ENCODE data around the gene TGFB1I1. TPM values are rescaled to one million over a fixed set of nuclear protein-coding genes. Genes with fewer than 3 reads are reported as not detected.
"Not testable (repeated sequence)": the region's sequence is repeated elsewhere in the genome, so short reads cannot be mapped to it uniquely, and the experiment has no call there.

The TGFB1I1 gene
- total and polyA plus RNA-seq, 4 donors, result 124 to 240 (median 199) TPM

DNA sequence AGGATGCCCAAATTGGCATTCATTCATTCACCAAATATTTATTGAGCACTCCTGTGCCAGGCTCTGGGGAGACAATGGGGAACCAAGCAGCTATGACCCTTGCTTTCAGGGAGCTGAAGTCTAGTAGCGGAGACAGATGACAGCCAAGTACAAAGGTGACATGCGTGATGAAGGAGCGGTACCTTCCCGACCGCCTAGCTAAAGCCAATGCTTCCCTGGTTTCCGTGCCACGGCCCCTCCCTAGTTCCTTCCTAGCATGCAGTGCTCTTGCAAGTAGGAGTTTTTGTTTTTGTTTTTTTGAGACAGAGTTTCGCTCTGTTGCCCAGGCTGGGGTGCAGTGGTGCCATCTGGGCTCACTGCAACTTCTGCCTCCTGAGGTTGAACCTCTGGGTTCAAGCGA lies 7.8 kb downstream of the TGFB1I1 start:
- H3K9me3 ChIP-seq (ENCODE audit: control insufficient read depth, low read length), result no peaks in the 10 kb centered on the region
- intact Hi-C loops (cut with DNase I), result no loop called here
- no peak overlapping the region for H3K27ac ChIP-seq (ENCODE audit: low read depth in 1 of 2, low read length in 2 of 2)
- H3K4me1 ChIP-seq (ENCODE audit: control insufficient read depth in 1 of 2, insufficient read depth in 2 of 2, low read length in 2 of 2), result no peaks in the 10 kb centered on the region
- ATAC-seq (ENCODE audit: low FRiP score) (no peak), DNase-seq (no peak)
- peaks cover 0 to 7% of the 10 kb centered on the region in 2 donors for H3K36me3 ChIP-seq (ENCODE audit: control insufficient read depth in 1 of 2, insufficient read depth in 2 of 2, low read length in 1 of 2)
- 84 to 85% methylated on average over 9 of the region's 9 CpGs for WGBS, 2 donors
- no peak overlapping the region for H3K4me3 ChIP-seq (ENCODE audit: low read length in 2 of 2)
- H3K27me3 ChIP-seq (ENCODE audit: control insufficient read depth in 1 of 2, insufficient read depth in 2 of 2, low read length in 1 of 2), result no peaks in the 10 kb centered on the region

DNA sequence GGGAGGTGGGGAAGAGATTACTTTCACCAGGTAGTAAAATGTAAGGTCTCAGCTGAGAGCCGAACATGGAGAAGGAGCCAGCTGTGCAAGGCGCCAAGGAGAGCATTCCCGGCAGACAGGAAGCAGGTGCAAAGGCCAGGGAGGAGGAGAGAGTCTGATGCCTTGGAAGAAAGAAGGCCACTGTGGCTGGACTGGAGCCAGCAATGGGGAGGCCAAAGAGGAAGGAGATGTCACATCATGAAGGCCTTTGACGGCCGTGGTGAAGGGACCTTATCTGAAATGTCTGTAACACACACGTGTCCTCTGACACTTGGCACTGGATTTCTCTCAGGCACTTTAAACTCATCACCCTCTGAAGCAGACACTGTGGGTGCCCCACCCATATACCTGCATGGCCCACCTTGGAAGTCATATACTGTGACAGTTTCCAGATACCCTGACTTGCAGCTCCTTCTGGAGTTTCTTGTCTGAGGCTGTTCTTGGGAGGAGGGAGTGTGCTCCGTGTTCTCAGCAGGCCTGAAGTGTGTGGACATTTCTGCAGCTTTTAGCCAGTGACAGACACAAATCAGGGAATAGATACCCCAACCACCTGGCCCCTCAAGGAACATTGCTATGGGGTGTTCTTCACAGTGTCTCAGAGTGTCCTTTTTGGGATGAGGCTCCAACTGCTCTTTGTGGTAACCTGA lies 9.0 kb downstream of the TGFB1I1 start:
- intact Hi-C loops (cut with DNase I), result no loop called here
- no peaks in the 10 kb centered on the region for H3K4me1 ChIP-seq (ENCODE audit: control insufficient read depth in 1 of 2, insufficient read depth in 2 of 2, low read length in 2 of 2)
- no peak overlapping the region for H3K27ac ChIP-seq (ENCODE audit: low read depth in 1 of 2, low read length in 2 of 2)
- no peak overlapping the region for H3K4me3 ChIP-seq (ENCODE audit: low read length in 2 of 2)
- 17 to 19% methylated on average over 7 of the region's 7 CpGs for WGBS, 2 donors
- DNase-seq (peak in 1 of 2 donors; percentile 67), ATAC-seq (ENCODE audit: low FRiP score) (no peak)
- no peaks in the 10 kb centered on the region for H3K9me3 ChIP-seq (ENCODE audit: control insufficient read depth, low read length)
- no peaks in the 10 kb centered on the region for H3K27me3 ChIP-seq (ENCODE audit: control insufficient read depth in 1 of 2, insufficient read depth in 2 of 2, low read length in 1 of 2)
- peaks cover 0 to 4% of the 10 kb centered on the region in 2 donors for H3K36me3 ChIP-seq (ENCODE audit: control insufficient read depth in 1 of 2, insufficient read depth in 2 of 2, low read length in 1 of 2)

DNA sequence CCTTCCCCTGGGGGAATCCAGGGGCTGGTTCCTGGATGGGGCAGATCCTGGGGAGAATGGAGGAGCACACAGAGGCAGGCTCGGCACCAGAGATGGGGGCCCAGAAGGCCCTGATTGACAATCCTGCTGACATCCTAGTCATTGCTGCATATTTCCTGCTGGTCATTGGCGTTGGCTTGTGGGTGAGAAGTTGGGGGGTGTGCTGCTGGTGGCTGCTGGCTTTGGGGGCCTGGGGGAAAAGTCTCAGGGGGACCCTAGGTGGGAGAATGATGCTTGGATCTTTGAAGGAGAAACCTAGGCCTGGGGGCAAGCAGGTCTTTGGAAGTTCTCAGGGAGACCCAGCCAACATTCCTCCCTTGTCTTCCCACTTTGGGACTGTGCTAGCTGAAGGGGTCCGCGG lies 11.1 kb downstream of the TGFB1I1 start, which contains the start of gene SLC5A2:
Gene SLC5A2, plus strand, starts transcription at position 43 of the 400 bp plus-strand sequence. Its CDS starts 14 bp downstream, at position 57.
- Histone ChIP-seq H3K4me1 (ENCODE audit: control insufficient read depth in 1 of 2, insufficient read depth in 2 of 2, low read length in 2 of 2) (no peaks in the 10 kb centered on the region), H3K27me3 (ENCODE audit: control insufficient read depth in 1 of 2, insufficient read depth in 2 of 2, low read length in 1 of 2) (no peaks in the 10 kb centered on the region), H3K4me3 (ENCODE audit: low read length in 2 of 2) (no peak within 1 kb of the TSS), H3K9me3 (ENCODE audit: control insufficient read depth, low read length) (no peaks in the 10 kb centered on the region), H3K36me3 (ENCODE audit: control insufficient read depth in 1 of 2, insufficient read depth in 2 of 2, low read length in 1 of 2) (no peaks in the 10 kb centered on the region), H3K27ac (ENCODE audit: low read depth in 1 of 2, low read length in 2 of 2) (no peak within 1 kb of the TSS)
- 86% methylated on average over 4 of the region's 4 CpGs for WGBS, 2 donors
- intact Hi-C loops (cut with DNase I), result no loop called here
- DNase-seq (no peak), ATAC-seq (ENCODE audit: low FRiP score) (no peak)

DNA sequence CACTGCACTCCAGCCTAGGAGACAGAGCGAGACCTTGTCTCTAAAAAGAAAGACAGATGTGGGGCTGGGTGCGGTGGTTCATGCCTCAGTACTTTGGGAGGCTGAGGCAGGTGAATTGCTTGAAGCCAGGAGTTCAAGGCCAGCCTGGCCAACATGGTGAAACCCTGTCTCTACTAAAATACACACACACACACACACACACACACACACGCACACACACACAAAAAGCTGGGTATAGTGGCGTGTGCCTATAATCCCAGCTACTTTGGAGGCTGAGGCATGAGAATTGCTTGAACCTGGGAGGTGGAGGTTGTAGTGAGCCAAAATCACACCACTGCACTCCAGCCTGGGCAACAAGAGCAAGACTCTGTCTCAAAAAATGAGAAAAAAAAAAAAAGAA lies 12.1 kb downstream of the TGFB1I1 start:
- H3K27me3 ChIP-seq (ENCODE audit: control insufficient read depth in 1 of 2, insufficient read depth in 2 of 2, low read length in 1 of 2); H3K4me1 ChIP-seq (ENCODE audit: control insufficient read depth in 1 of 2, insufficient read depth in 2 of 2, low read length in 2 of 2); H3K4me3 ChIP-seq (ENCODE audit: low read length in 2 of 2); ATAC-seq (ENCODE audit: low FRiP score); H3K9me3 ChIP-seq (ENCODE audit: control insufficient read depth, low read length); DNase-seq; intact Hi-C loops (cut with DNase I); H3K36me3 ChIP-seq (ENCODE audit: control insufficient read depth in 1 of 2, insufficient read depth in 2 of 2, low read length in 1 of 2); H3K27ac ChIP-seq (ENCODE audit: low read depth in 1 of 2, low read length in 2 of 2): not testable (repeated sequence)
- WGBS, 2 donors, result 90 to 94% methylated on average over 4 of the region's 4 CpGs

DNA sequence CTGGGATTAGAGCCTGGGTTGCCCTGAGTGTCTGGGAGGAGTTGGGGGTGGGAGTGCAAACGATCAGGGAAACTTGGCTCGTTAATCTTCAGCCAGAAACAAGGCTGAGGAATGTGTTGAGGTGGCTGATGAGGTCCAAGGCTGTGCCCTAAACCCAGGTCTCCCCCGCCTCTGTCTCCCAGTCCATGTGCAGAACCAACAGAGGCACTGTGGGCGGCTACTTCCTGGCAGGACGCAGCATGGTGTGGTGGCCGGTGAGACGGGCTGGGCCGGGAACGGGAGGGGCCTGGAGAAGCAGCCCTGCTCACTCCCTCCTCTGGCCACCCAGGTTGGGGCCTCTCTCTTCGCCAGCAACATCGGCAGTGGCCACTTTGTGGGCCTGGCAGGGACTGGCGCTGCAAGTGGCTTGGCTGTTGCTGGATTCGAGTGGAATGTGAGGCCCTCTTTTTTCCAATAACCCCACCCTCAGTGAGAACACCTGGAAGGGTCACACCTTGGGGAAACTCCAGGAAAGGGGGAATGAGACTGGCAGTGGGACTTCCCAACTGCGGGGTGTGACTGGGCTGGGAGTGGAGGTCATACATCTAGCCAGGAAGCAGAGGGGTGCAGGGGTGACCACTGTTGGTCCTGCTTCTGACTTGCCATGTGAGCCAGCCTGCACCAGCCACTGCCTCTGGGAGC lies 12.7 kb downstream of the TGFB1I1 start:
- ATAC-seq (ENCODE audit: low FRiP score) (no peak), DNase-seq (peak in 1 of 2 donors; percentile 37)
- H3K4me3 ChIP-seq (ENCODE audit: low read length in 2 of 2), result no peak overlapping the region
- no peaks in the 10 kb centered on the region for H3K36me3 ChIP-seq (ENCODE audit: control insufficient read depth in 1 of 2, insufficient read depth in 2 of 2, low read length in 1 of 2)
- no peaks in the 10 kb centered on the region for H3K4me1 ChIP-seq (ENCODE audit: control insufficient read depth in 1 of 2, insufficient read depth in 2 of 2, low read length in 2 of 2)
- H3K27me3 ChIP-seq (ENCODE audit: control insufficient read depth in 1 of 2, insufficient read depth in 2 of 2, low read length in 1 of 2), result no peaks in the 10 kb centered on the region
- WGBS, 2 donors, result 36 to 44% methylated on average over 14 of the region's 14 CpGs
- no peaks in the 10 kb centered on the region for H3K9me3 ChIP-seq (ENCODE audit: control insufficient read depth, low read length)
- intact Hi-C loops (cut with DNase I), result no loop called here
- no peak overlapping the region for H3K27ac ChIP-seq (ENCODE audit: low read depth in 1 of 2, low read length in 2 of 2)

DNA sequence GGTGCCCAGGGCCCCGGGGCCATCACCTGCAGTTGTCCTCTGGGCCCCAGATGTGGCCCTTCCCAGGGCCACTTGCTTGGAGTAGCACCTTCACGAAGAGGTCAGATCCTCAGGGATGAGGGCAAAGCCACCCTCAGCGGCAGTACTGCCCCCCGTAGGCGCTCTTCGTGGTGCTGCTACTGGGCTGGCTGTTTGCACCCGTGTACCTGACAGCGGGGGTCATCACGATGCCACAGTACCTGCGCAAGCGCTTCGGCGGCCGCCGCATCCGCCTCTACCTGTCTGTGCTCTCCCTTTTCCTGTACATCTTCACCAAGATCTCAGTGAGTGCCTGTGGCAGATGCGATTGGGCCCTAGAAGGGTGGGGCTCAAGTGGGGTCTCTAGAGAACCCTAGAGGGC lies 13.6 kb downstream of the TGFB1I1 start:
- H3K4me3 ChIP-seq (ENCODE audit: low read length in 2 of 2), result no peak overlapping the region
- 92% methylated on average over 16 to 17 of the region's 17 CpGs for WGBS, 2 donors
- intact Hi-C loops (cut with DNase I), result no loop called here
- ATAC-seq (ENCODE audit: low FRiP score), result no peak
- H3K36me3 ChIP-seq (ENCODE audit: control insufficient read depth in 1 of 2, insufficient read depth in 2 of 2, low read length in 1 of 2), result no peaks in the 10 kb centered on the region
- no peaks in the 10 kb centered on the region for H3K27me3 ChIP-seq (ENCODE audit: control insufficient read depth in 1 of 2, insufficient read depth in 2 of 2, low read length in 1 of 2)
- no peaks in the 10 kb centered on the region for H3K4me1 ChIP-seq (ENCODE audit: control insufficient read depth in 1 of 2, insufficient read depth in 2 of 2, low read length in 2 of 2)
- no peak overlapping the region for H3K27ac ChIP-seq (ENCODE audit: low read depth in 1 of 2, low read length in 2 of 2)
- DNase-seq, result peak in 1 of 2 donors; percentile 27
- H3K9me3 ChIP-seq (ENCODE audit: control insufficient read depth, low read length), result no peaks in the 10 kb centered on the region

DNA sequence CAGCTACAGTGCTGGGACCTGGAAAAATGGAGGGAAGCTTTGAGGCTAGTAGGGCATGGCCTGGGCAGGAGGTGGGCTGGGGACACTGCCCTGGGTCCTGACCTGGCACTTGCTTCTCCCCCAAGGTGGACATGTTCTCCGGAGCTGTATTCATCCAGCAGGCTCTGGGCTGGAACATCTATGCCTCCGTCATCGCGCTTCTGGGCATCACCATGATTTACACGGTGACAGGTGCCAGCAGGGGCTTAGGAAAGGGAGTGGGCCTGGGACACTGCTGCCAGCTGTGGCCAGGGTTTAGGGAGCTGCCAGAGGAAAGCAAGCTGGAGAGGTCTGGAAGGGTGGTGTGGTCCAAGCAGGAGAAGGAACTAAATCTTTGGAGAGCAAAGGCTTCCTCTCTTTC lies 14.1 kb downstream of the TGFB1I1 start:
- H3K27me3 ChIP-seq (ENCODE audit: control insufficient read depth in 1 of 2, insufficient read depth in 2 of 2, low read length in 1 of 2), result no peaks in the 10 kb centered on the region
- no peak overlapping the region for H3K4me3 ChIP-seq (ENCODE audit: low read length in 2 of 2)
- DNase-seq (peak in 1 of 2 donors; percentile 30), ATAC-seq (ENCODE audit: low FRiP score) (no peak)
- H3K36me3 ChIP-seq (ENCODE audit: control insufficient read depth in 1 of 2, insufficient read depth in 2 of 2, low read length in 1 of 2), result no peaks in the 10 kb centered on the region
- no peaks in the 10 kb centered on the region for H3K4me1 ChIP-seq (ENCODE audit: control insufficient read depth in 1 of 2, insufficient read depth in 2 of 2, low read length in 2 of 2)
- no peak overlapping the region for H3K27ac ChIP-seq (ENCODE audit: low read depth in 1 of 2, low read length in 2 of 2)
- no peaks in the 10 kb centered on the region for H3K9me3 ChIP-seq (ENCODE audit: control insufficient read depth, low read length)
- intact Hi-C loops (cut with DNase I), result no loop called here
- WGBS, 2 donors, result 93 to 94% methylated on average over 5 of the region's 5 CpGs

DNA sequence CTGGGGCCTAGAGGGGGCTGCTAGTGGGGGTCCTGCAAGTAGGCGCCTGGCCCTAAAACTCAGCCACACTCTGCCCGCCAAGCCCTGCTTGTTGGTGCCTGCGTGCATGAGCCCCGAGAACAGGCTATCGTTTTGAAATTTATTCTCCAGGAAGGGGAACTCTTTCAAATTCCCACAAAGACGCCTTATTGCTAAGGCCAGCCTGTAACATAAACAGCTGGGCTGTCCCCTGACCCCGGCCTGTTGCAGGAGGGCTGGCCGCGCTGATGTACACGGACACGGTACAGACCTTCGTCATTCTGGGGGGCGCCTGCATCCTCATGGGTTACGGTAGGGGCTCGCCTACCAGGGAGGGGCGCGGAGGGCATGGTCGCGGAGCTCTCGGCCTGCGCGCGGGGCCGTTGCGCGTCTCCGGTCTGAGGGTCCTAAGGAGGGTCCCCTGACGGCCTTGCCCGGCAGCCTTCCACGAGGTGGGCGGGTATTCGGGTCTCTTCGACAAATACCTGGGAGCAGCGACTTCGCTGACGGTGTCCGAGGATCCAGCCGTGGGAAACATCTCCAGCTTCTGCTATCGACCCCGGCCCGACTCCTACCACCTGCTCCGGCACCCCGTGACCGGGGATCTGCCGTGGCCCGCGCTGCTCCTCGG lies 15.2 kb downstream of the TGFB1I1 start:
- H3K27ac ChIP-seq (ENCODE audit: low read depth in 1 of 2, low read length in 2 of 2), result no peak overlapping the region
- intact Hi-C loops (cut with DNase I), result no loop called here
- H3K4me1 ChIP-seq (ENCODE audit: control insufficient read depth in 1 of 2, insufficient read depth in 2 of 2, low read length in 2 of 2), result no peaks in the 10 kb centered on the region
- peak overlapping the region; percentile 19 to 21 for H3K4me3 ChIP-seq (ENCODE audit: low read length in 2 of 2)
- no peaks in the 10 kb centered on the region for H3K27me3 ChIP-seq (ENCODE audit: control insufficient read depth in 1 of 2, insufficient read depth in 2 of 2, low read length in 1 of 2)
- no peaks in the 10 kb centered on the region for H3K9me3 ChIP-seq (ENCODE audit: control insufficient read depth, low read length)
- DNase-seq (peak in 1 of 2 donors; percentile 48), ATAC-seq (ENCODE audit: low FRiP score) (no peak)
- H3K36me3 ChIP-seq (ENCODE audit: control insufficient read depth in 1 of 2, insufficient read depth in 2 of 2, low read length in 1 of 2), result no peaks in the 10 kb centered on the region
- WGBS, 2 donors, result 15 to 18% methylated on average over 48 of the region's 48 CpGs

Measured in aorta (tissue), 5 donors.